Activated CD8-positive, alpha-beta memory T cell treated with anti-CD3 and anti-CD28 coated beads, Interleukin-2, amount 50 U/mL, for 24 hours (primary cell): Measurements from ENCODE around the gene SLC15A4.
"Not testable (repeated sequence)": the region's sequence is repeated elsewhere in the genome, so short reads cannot be mapped to it uniquely, and the experiment has no call there.

Experiments used
- DNase-seq: peaks from one replicate; pipeline ENCODE4 v3.0.0-alpha.2; 2020; ENCODE audit errors: extremely low read depth

Gene SLC15A4

GRCh38 chr12:128844031-128844635 lies 20.4 kb upstream of the SLC15A4 start:
- DNase-seq: no peak

- DNase-seq: no peak
Measured at GRCh38 chr12:128843538-128843937, 19.8 kb upstream of the SLC15A4 start.

GRCh38 chr12:128842579-128842978 lies 18.8 kb upstream of the SLC15A4 start:
- no peak for DNase-seq

GRCh38 chr12:128840862-128841468 lies 17.2 kb upstream of the SLC15A4 start:
- DNase-seq: no peak

GRCh38 chr12:128839885-128840284 lies 16.1 kb upstream of the SLC15A4 start:
- DNase-seq: not testable (repeated sequence)

GRCh38 chr12:128833418-128833817 lies 9.7 kb upstream of the SLC15A4 start:
- no peak for DNase-seq

GRCh38 chr12:128830505-128830893 lies 6.7 kb upstream of the SLC15A4 start:
- no peak for DNase-seq

- no peak for DNase-seq
Measured at GRCh38 chr12:128829861-128830504, 6.2 kb upstream of the SLC15A4 start.

GRCh38 chr12:128827724-128828123 lies 4.0 kb upstream of the SLC15A4 start:
- no peak for DNase-seq

GRCh38 chr12:128825835-128826234 lies 2.1 kb upstream of the SLC15A4 start:
- DNase-seq: no peak

GRCh38 chr12:128823216-128823915 lies 392 bp downstream of the SLC15A4 start:
- DNase-seq: no peak

- no peak for DNase-seq
Measured at GRCh38 chr12:128820723-128821432, 2.9 kb downstream of the SLC15A4 start.

- DNase-seq: no peak
Measured at GRCh38 chr12:128820253-128820652, 3.5 kb downstream of the SLC15A4 start.

GRCh38 chr12:128819293-128820144 lies 4.2 kb downstream of the SLC15A4 start:
- no peak for DNase-seq

- no peak for DNase-seq
Measured at GRCh38 chr12:128818065-128819022, 5.4 kb downstream of the SLC15A4 start.

GRCh38 chr12:128817111-128818015 lies 6.4 kb downstream of the SLC15A4 start:
- DNase-seq: no peak

- no peak for DNase-seq
Measured at GRCh38 chr12:128816643-128816920, 7.2 kb downstream of the SLC15A4 start.

GRCh38 chr12:128815779-128816642 lies 7.7 kb downstream of the SLC15A4 start:
- no peak for DNase-seq
